Neutrophil (primary cell): ENCODE measurements around the gene MPC1L.

Experiments used
- H3K27ac ChIP-seq: fragments of 200-600 bp; sonication (generic); 2 replicates; pipeline ENCODE4 v1.5.1; 2016; ENCODE audit warnings: mild to moderate bottlenecking, moderate library complexity
- H3K27me3 ChIP-seq: fragments of 200-600 bp; sonication (generic); 2 replicates; pipeline ENCODE4 v1.6.0; 2016; ENCODE audit warnings: mild to moderate bottlenecking
- H3K36me3 ChIP-seq: fragments of 200-600 bp; sonication (generic); 2 replicates; pipeline ENCODE4 v1.5.1; 2017
- H3K4me1 ChIP-seq, 2 experiments: fragments of 200-600 bp in 1 of 2; sonication (generic) in 1 of 2; 1 replicate in 1 of 2; 2 replicates in 1 of 2; pipeline versions ENCODE4 v1.5.1 to v1.6.1; 2013 to 2016; ENCODE audit warnings: low read depth in 1 of 2, low read length in 1 of 2, mild to moderate bottlenecking in 1 of 2, moderate library complexity in 1 of 2; ENCODE audit not compliant: control insufficient read depth in 1 of 2, insufficient read depth in 1 of 2
- H3K4me3 ChIP-seq, 2 experiments: fragments of 200-600 bp in 1 of 2; sonication (generic) in 1 of 2; 1 replicate in 1 of 2; 2 replicates in 1 of 2; pipeline ENCODE4 v1.5.1; 2013 to 2016; ENCODE audit warnings: low read depth in 1 of 2, low read length in 1 of 2, mild to moderate bottlenecking in 1 of 2, moderate library complexity in 1 of 2
- H3K9me3 ChIP-seq: fragments of 200-600 bp; sonication (generic); 2 replicates; pipeline ENCODE4 v1.5.1; 2016
- TF ChIP-seq, protein P1 (sequence below): fragments of 200-600 bp; sonication (generic); IDR thresholded peaks from 2 replicates; pipeline ENCODE4 v1.5.1; 2016; ENCODE audit warnings: antibody characterized with exemption

The MPC1L gene

DNA sequence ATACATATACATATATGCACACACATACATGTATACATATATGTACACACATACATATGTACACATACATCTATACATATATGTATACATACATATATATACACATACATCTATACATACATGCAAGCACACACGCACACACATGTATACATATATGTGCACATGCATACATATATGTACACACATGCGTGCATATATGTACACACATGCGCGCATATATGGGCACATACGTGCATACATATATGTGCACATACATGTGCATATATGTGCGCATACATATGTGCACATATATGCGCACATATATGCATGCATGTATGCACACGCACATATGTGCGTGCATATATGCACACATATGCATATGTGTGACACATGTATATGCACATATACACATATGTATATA lies 7.3 kb upstream of the MPC1L start:
- H3K27me3 ChIP-seq, result no peaks in the 10 kb centered on the region
- H3K36me3 ChIP-seq, result no peaks in the 10 kb centered on the region
- no peak overlapping the region for H3K27ac ChIP-seq
- H3K4me3 ChIP-seq, result no peak overlapping the region
- TF ChIP-seq, protein P1, sequence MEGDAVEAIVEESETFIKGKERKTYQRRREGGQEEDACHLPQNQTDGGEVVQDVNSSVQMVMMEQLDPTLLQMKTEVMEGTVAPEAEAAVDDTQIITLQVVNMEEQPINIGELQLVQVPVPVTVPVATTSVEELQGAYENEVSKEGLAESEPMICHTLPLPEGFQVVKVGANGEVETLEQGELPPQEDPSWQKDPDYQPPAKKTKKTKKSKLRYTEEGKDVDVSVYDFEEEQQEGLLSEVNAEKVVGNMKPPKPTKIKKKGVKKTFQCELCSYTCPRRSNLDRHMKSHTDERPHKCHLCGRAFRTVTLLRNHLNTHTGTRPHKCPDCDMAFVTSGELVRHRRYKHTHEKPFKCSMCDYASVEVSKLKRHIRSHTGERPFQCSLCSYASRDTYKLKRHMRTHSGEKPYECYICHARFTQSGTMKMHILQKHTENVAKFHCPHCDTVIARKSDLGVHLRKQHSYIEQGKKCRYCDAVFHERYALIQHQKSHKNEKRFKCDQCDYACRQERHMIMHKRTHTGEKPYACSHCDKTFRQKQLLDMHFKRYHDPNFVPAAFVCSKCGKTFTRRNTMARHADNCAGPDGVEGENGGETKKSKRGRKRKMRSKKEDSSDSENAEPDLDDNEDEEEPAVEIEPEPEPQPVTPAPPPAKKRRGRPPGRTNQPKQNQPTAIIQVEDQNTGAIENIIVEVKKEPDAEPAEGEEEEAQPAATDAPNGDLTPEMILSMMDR, result no peak
- H3K4me1 ChIP-seq, result no peaks in the 10 kb centered on the region
- H3K9me3 ChIP-seq, result no peaks in the 10 kb centered on the region

DNA sequence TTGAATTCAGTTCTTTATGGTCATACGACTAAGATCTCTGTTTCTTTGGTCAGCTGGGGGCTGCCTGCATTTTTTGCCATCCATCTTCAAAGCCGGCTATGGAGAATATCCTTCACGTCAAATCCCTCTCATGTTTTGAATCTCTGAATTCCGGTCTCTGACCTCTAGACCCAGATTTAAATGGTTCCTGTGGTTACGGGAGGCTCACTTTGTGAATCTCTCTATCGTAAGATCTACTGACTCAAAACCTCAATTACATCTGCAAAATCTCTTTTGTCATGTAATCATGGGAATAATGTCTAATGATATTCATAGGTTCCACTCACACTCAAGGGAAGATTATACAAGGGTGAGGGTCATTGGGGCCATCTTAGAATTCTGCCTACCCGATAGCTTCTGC lies 5.7 kb upstream of the MPC1L start:
- no peaks in the 10 kb centered on the region for H3K36me3 ChIP-seq
- no peaks in the 10 kb centered on the region for H3K27me3 ChIP-seq
- H3K27ac ChIP-seq, result no peak overlapping the region
- TF ChIP-seq, protein P1, result no peak
- H3K4me3 ChIP-seq, result no peak overlapping the region
- H3K4me1 ChIP-seq, result no peaks in the 10 kb centered on the region
- no peaks in the 10 kb centered on the region for H3K9me3 ChIP-seq

DNA sequence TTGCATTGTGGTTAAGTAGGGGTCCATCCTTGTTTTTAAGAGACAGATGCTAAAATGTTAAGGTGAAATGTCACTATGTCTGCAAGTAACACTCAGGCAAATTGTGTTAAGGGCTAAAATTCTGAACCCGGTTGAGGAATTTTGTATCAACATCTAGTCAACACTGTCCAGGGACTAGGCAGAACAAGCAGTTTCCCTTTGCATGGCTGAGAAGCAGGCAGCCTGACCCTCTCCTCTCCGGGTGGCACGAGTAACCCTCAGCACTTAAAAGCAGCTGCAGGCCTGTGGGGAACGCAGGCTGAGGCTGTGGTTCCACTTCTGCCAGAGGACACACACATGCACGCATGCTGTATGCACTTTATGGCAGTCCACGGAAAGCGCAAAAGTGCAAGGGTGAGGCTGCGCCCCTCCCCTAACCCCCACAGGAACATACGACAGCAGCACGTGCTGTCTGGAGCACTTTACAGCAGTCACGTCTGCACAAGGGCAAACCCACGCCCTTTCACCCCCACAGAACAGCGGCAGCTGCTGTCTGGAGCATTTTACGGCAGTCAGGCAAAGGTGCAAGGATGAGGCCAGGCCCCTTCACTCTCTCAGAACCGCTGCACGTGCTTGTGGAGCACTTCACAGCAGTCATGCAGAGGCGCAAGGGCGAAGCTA lies 619 bp upstream of the MPC1L start:
- H3K27me3 ChIP-seq, result no peaks in the 10 kb centered on the region

DNA sequence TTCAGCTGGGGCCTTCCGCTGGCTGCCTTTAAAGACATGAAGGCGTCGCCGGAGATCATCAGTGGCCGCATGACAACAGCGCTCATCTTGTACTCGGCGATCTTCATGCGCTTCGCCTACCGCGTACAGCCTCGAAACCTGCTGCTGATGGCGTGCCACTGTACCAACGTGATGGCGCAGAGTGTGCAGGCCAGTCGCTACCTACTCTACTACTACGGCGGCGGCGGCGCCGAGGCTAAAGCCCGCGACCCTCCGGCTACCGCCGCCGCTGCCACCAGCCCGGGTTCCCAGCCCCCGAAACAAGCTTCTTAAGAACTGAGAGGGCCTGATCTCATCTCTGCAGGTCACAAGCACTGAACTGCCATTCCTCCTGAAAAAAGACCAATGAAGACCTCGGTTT lies 437 bp downstream of the MPC1L start:
- TF ChIP-seq, protein P1, result no peak
- Histone ChIP-seq H3K9me3 (no peaks in the 10 kb centered on the region), H3K27ac (no peak overlapping the region), H3K27me3 (no peaks in the 10 kb centered on the region), H3K4me1 (peaks cover 0 to 1% of the 10 kb centered on the region in 2 experiments), H3K4me3 (no peak overlapping the region), H3K36me3 (peaks cover 19% of the 10 kb centered on the region)

More for the DNA sequence above, 619 bp upstream of the MPC1L start:
- no peak overlapping the region for H3K4me3 ChIP-seq
- H3K9me3 ChIP-seq, result no peaks in the 10 kb centered on the region
- H3K27ac ChIP-seq, result no peak overlapping the region
- TF ChIP-seq, protein P1, result no peak
- peaks cover 11% of the 10 kb centered on the region for H3K36me3 ChIP-seq
- no peaks in the 10 kb centered on the region for H3K4me1 ChIP-seq

DNA sequence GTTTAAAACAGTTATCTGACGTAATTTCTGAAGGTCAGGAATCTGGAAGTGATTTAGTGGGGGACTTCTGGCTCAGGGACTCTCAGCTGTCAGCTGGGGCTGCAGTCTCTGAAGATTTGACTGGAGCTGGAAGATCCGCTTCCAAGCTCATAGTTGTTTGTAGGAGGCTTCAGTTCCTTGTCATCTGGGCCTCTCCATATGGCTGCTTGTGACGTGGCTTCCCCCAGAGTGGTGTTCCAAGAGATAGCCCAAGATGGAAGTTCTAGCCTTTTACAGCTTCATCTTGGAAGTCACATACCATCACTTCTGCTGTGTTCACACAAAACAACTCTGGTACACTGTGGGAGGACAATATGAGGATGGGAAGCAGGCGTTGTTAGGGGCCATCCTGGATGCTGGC lies 2.1 kb downstream of the MPC1L start:
- Histone ChIP-seq H3K27ac (no peak overlapping the region), H3K4me1 (peaks cover 0 to 3% of the 10 kb centered on the region in 2 experiments), H3K27me3 (no peaks in the 10 kb centered on the region), H3K4me3 (no peak overlapping the region), H3K36me3 (peaks cover 36% of the 10 kb centered on the region), H3K9me3 (no peaks in the 10 kb centered on the region)
- TF ChIP-seq, protein P1, result no peak
